Thyroid gland (tissue), 4 donors: ENCODE measurements around the gene PDXP. TPM values are rescaled to one million over a fixed set of nuclear protein-coding genes. Genes with fewer than 3 reads are reported as not detected.

Source experiments
- DNase-seq, 2 donors: peaks; one replicate each; pipeline ENCODE4 v3.0.0-alpha.2; 2019
- H3K27ac ChIP-seq, 3 donors: fragments of 200-600 bp; sonication (generic); 1 replicate in 2 of 3; 2 replicates in 1 of 3; pipeline ENCODE4 v1.5.1; 2016 to 2019; ENCODE audit warnings: mild to moderate bottlenecking in 1 of 3, moderate library complexity in 1 of 3
- H3K27me3 ChIP-seq: fragments of 200-600 bp; sonication (generic); one replicate; pipeline ENCODE4 v1.5.1; 2019
- H3K36me3 ChIP-seq, 2 donors: fragments of 200-600 bp; sonication (generic); one replicate each; pipeline ENCODE4 v1.5.1; 2016 to 2019
- H3K4me1 ChIP-seq, 2 donors: fragments of 200-600 bp; sonication (generic); one replicate each; pipeline ENCODE4 v1.5.1; 2017 to 2019
- H3K4me3 ChIP-seq, 3 donors: fragments of 200-600 bp; sonication (generic); replicated peaks in 1 of 3; 1 replicate in 2 of 3; 2 replicates in 1 of 3; pipeline ENCODE4 v1.5.1; 2016; ENCODE audit warnings: mild to moderate bottlenecking in 1 of 3
- H3K9me3 ChIP-seq: fragments of 200-600 bp; sonication (generic); one replicate; pipeline ENCODE4 v1.5.1; 2017
- CTCF ChIP-seq, 6 experiments: fragments of 200-600 bp in 3 of 6; fragments of 450-650 bp in 3 of 6; sonication (generic) in 3 of 6; IDR thresholded peaks; one replicate each; pipeline ENCODE4 v1.5.1; 2016 to 2019; ENCODE audit warnings: antibody characterized with exemption in 6 of 6, mild to moderate bottlenecking in 2 of 6, inconsistent platforms in 1 of 6, moderate library complexity in 1 of 6
- POLR2A ChIP-seq, 2 donors: fragments of 450-650 bp; IDR thresholded peaks; one replicate each; pipeline ENCODE4 v1.6.1; 2017; ENCODE audit warnings: antibody characterized with exemption in 2 of 2, mild to moderate bottlenecking in 2 of 2, moderate library complexity in 1 of 2
- WGBS, 2 donors: methylation state at CpG; one replicate each; pipeline ENCODE4 v1.1.5; 2017; 5-methylcytosine and 5-hydroxymethylcytosine counted together
- intact Hi-C: fragments of 100-400 bp; cut with DNase I; formaldehyde crosslinking; loops from one replicate; pipeline ENCODE4 v1.15.1; 2023
- total RNA-seq, 4 donors: library from RNA; depleted of rRNA; stranded (reverse); fragments of >200 nt; gene quantifications; one replicate each; pipeline ENCODE4 v1.2.3, GENCODE V29; 2016

The PDXP gene
- total RNA-seq, 4 donors from 2014 or later = 4.2 to 15.8 (median 12.3) TPM

- Histone ChIP-seq H3K27ac (no peak overlapping the region), H3K4me1 (peaks cover 17 to 29% of the 10 kb centered on the region in 2 donors), H3K9me3 (no peaks in the 10 kb centered on the region), H3K4me3 (no peak overlapping the region), H3K36me3 (no peaks in the 10 kb centered on the region), H3K27me3 (no peaks in the 10 kb centered on the region)
- TF ChIP-seq CTCF (IDR thresholded peaks at IDR 0.05) (no peak), POLR2A (IDR thresholded peaks at IDR 0.05) (no peak)
- intact Hi-C loops = no loop called here
- no peak for DNase-seq
- 82 to 88% methylated on average over 4 to 7 of the region's 7 CpGs for WGBS, 2 donors
These were observed 21.8 kb downstream of the PDXP start for GRCh38 chr22:37680191-37680851.

- no peak overlapping the region for H3K4me3 ChIP-seq
- TF ChIP-seq POLR2A (IDR thresholded peaks at IDR 0.05) = no peak
- TF ChIP-seq CTCF (IDR thresholded peaks at IDR 0.05) = no peak
- intact Hi-C loops = no loop called here
- peaks cover 12 to 27% of the 10 kb centered on the region in 2 donors for H3K4me1 ChIP-seq
- H3K27me3 ChIP-seq = no peaks in the 10 kb centered on the region
- no peak for DNase-seq
- no peaks in the 10 kb centered on the region for H3K9me3 ChIP-seq
- H3K27ac ChIP-seq = no peak overlapping the region
- H3K36me3 ChIP-seq = no peaks in the 10 kb centered on the region
- WGBS, 2 donors = 64 to 66% methylated on average over 1 to 2 of the region's 2 CpGs
These were observed 22.5 kb downstream of the PDXP start for GRCh38 chr22:37681001-37681424.

- H3K27me3 ChIP-seq = no peaks in the 10 kb centered on the region
- DNase-seq = peak; percentile 74 to 78
- TF ChIP-seq CTCF (IDR thresholded peaks at IDR 0.05) = peak; percentile 56 to 92 (median 76)
- no peak for TF ChIP-seq POLR2A (IDR thresholded peaks at IDR 0.05)
- no peaks in the 10 kb centered on the region for H3K36me3 ChIP-seq
- no peak overlapping the region for H3K4me3 ChIP-seq
- H3K27ac ChIP-seq = no peak overlapping the region
- peaks cover 7 to 21% of the 10 kb centered on the region in 2 donors for H3K4me1 ChIP-seq
- WGBS, 2 donors = 29 to 30% methylated on average over 5 to 6 of the region's 6 CpGs
- no peaks in the 10 kb centered on the region for H3K9me3 ChIP-seq
- intact Hi-C loops = no loop called here
These were observed 23.1 kb downstream of the PDXP start for GRCh38 chr22:37681556-37682049.

GRCh38 chr22:37684803-37685615 is 26.5 kb downstream of the PDXP start:
- no peak overlapping the region for H3K27ac ChIP-seq
- H3K4me3 ChIP-seq = no peak overlapping the region
- no peak for DNase-seq
- WGBS, 2 donors = 80 to 81% methylated on average over 16 of the region's 16 CpGs
- no peaks in the 10 kb centered on the region for H3K27me3 ChIP-seq
- intact Hi-C loops = loop anchor here (5.0 kb wide), 1 partner anchor 43 kb away; no protein-coding TSS in a partner anchor
- peaks cover 13 to 16% of the 10 kb centered on the region in 2 donors for H3K4me1 ChIP-seq
- peaks cover 4 to 6% of the 10 kb centered on the region in 2 donors for H3K36me3 ChIP-seq
- TF ChIP-seq CTCF (IDR thresholded peaks at IDR 0.05) (no peak), POLR2A (IDR thresholded peaks at IDR 0.05) (no peak)
- H3K9me3 ChIP-seq = no peaks in the 10 kb centered on the region
